SK-N-MC (cell line): ENCODE data around the gene RITA1.

Experiments used
- EZH2 ChIP-seq: fragments of 200-600 bp; sonication (generic); IDR thresholded peaks from one replicate; pipeline ENCODE4 v1.6.1; 2017; ENCODE audit warnings: antibody characterized with exemption
- FOXP2 ChIP-seq: optimal IDR thresholded peaks from 2 replicates; pipeline ENCODE3; 2011; ENCODE audit warnings: mild to moderate bottlenecking, moderate library complexity; ENCODE audit not compliant: insufficient read depth; ENCODE audit errors: extremely low read length, control extremely low read depth
- POLR2AphosphoS5 ChIP-seq: IDR thresholded peaks from 2 replicates; pipeline ENCODE4 v1.6.1; 2012; ENCODE audit warnings: mild to moderate bottlenecking, low read depth, low read length, borderline replicate concordance

GRCh38 chr12:113237748-113238147 lies 52.2 kb downstream of the RITA1 start:
- TF ChIP-seq POLR2AphosphoS5 (no peak), EZH2 (no peak), FOXP2 (no peak)
